B cell (primary cell): ENCODE results near the gene RC3H2. TPM values are rescaled to one million over a fixed set of nuclear protein-coding genes. Genes with fewer than 3 reads are reported as not detected.

Experiments
- ATAC-seq: fragments of 200-7000 bp; cut with Tn5 transposase; one replicate; pipeline ENCODE4 v1.10.0; 2021; ENCODE audit warnings: low read depth, mild to moderate bottlenecking, moderate number of reproducible peaks, moderate library complexity
- CTCF ChIA-PET: fragments of 350-600 bp; sonication (Branson Sonifier 250); formaldehyde crosslinking; loops from one replicate; lab custom pipeline; 2021; ENCODE audit warnings: antibody characterized with exemption, inconsistent platforms; lab: Charles Lee
- POLR2A ChIA-PET: fragments of 350-600 bp; sonication (Branson Sonifier 250); formaldehyde crosslinking; loops from one replicate; lab custom pipeline; 2021; ENCODE audit warnings: antibody characterized with exemption; lab: Charles Lee
- DNase-seq: peaks from one replicate; pipeline ENCODE4 v3.0.0; 2013
- H2AFZ ChIP-seq: 2 replicates; pipeline ENCODE4 v1.6.1; 2012; ENCODE audit warnings: mild to moderate bottlenecking, low read depth, low read length; ENCODE audit not compliant: insufficient read depth, poor library complexity, severe bottlenecking
- H3K27ac ChIP-seq, 2 donors: 1 replicate in 1 of 2; 2 replicates in 1 of 2; pipeline ENCODE4 v1.5.1; 2012 to 2013; ENCODE audit warnings: low read length in 2 of 2, mild to moderate bottlenecking in 2 of 2, moderate library complexity in 1 of 2
- H3K27me3 ChIP-seq, 4 experiments: fragments of 200-600 bp in 1 of 4; sonication (generic) in 1 of 4; replicated peaks in 1 of 4; 1 replicate in 2 of 4; 2 replicates in 2 of 4; pipeline versions ENCODE4 v1.6.1 to v1.7.0; 2013 to 2016; ENCODE audit warnings: low read length in 3 of 4, mild to moderate bottlenecking in 2 of 4, mixed read lengths in 1 of 4, moderate library complexity in 1 of 4; ENCODE audit not compliant: insufficient read depth in 4 of 4, control insufficient read depth in 3 of 4; ENCODE audit errors: control extremely low read depth in 1 of 4
- H3K36me3 ChIP-seq, 2 experiments: replicated peaks in 1 of 2; 1 replicate in 1 of 2; 2 replicates in 1 of 2; pipeline versions ENCODE4 v1.6.1 to v1.7.1; 2013; ENCODE audit warnings: low read length in 1 of 2; ENCODE audit not compliant: insufficient read depth in 2 of 2, control insufficient read depth in 1 of 2; ENCODE audit errors: control extremely low read depth in 1 of 2, extremely low read depth in 1 of 2
- H3K4me1 ChIP-seq, 2 donors: fragments of 200-600 bp in 1 of 2; sonication (generic) in 1 of 2; 1 replicate in 1 of 2; 2 replicates in 1 of 2; pipeline versions ENCODE4 v1.5.1 to v1.6.1; 2013 to 2017; ENCODE audit warnings: low read length in 2 of 2; ENCODE audit not compliant: control insufficient read depth in 2 of 2, insufficient read depth in 2 of 2
- H3K4me2 ChIP-seq: replicated peaks from 2 replicates; pipeline ENCODE3; 2012; ENCODE audit warnings: mild to moderate bottlenecking, low read depth, low read length; ENCODE audit not compliant: poor library complexity, severe bottlenecking
- H3K4me3 ChIP-seq, 5 experiments: fragments of 200-600 bp in 1 of 5; sonication (generic) in 1 of 5; 1 replicate in 3 of 5; 2 replicates in 2 of 5; pipeline versions ENCODE4 v1.5.1 to v1.7.0; 2011 to 2016; ENCODE audit warnings: low read length in 4 of 5, mild to moderate bottlenecking in 4 of 5, low read depth in 2 of 5, control low read depth in 1 of 5, moderate library complexity in 1 of 5; ENCODE audit not compliant: insufficient read depth in 1 of 5; ENCODE audit errors: control extremely low read depth in 1 of 5, extremely low read depth in 1 of 5
- H3K79me2 ChIP-seq: fragments of 200-600 bp; sonication (generic); one replicate; pipeline ENCODE4 v1.6.0; 2016; ENCODE audit warnings: low read length; ENCODE audit not compliant: control insufficient read depth, insufficient read depth
- H3K9ac ChIP-seq: fragments of 200-600 bp; sonication (generic); 2 replicates; pipeline ENCODE4 v1.6.1; 2017; ENCODE audit warnings: mild to moderate bottlenecking, low read length, moderate library complexity
- H3K9me3 ChIP-seq, 3 donors: one replicate each; pipeline versions ENCODE4 v1.6.1 to v1.7.1; 2013; ENCODE audit warnings: low read length in 2 of 3; ENCODE audit not compliant: control insufficient read depth in 2 of 3, insufficient read depth in 1 of 3; ENCODE audit errors: control extremely low read depth in 1 of 3
- H4K20me1 ChIP-seq: 2 replicates; pipeline ENCODE4 v1.6.0; 2012; ENCODE audit warnings: mild to moderate bottlenecking, low read length; ENCODE audit not compliant: insufficient read depth, control insufficient read depth, poor library complexity, severe bottlenecking
- H3K27ac Mint-ChIP-seq: one replicate; pipeline ENCODE4 v1.8.0; 2021; ENCODE audit warnings: mixed read lengths
- H3K27me3 Mint-ChIP-seq: one replicate; pipeline ENCODE4 v1.8.0; 2021; ENCODE audit warnings: mixed read lengths
- H3K4me1 Mint-ChIP-seq: one replicate; pipeline ENCODE4 v1.8.0; 2021; ENCODE audit warnings: mixed read lengths
- H3K4me3 Mint-ChIP-seq: one replicate; pipeline ENCODE4 v1.8.0; 2021; ENCODE audit warnings: mixed read lengths
- H3K9me3 Mint-ChIP-seq: one replicate; pipeline ENCODE4 v1.8.0; 2022; ENCODE audit warnings: mixed read lengths; ENCODE audit not compliant: insufficient read depth
- EZH2 ChIP-seq: IDR thresholded peaks from 2 replicates; pipeline ENCODE4 v1.6.1; 2012; ENCODE audit warnings: borderline replicate concordance, low read depth, mild to moderate bottlenecking, moderate library complexity, low read length; ENCODE audit not compliant: insufficient read depth, poor library complexity, severe bottlenecking
- WGBS: methylation state at CpG from one replicate; pipeline ENCODE4 v1.1.5; 2013; ENCODE audit warnings: missing lambda C conversion rate; ENCODE audit not compliant: insufficient coverage; 5-methylcytosine and 5-hydroxymethylcytosine counted together
- intact Hi-C: fragments of 100-400 bp; cut with micrococcal nuclease; formaldehyde crosslinking; loops from one replicate; pipeline ENCODE4 v1.10.0; 2022
- polyA plus RNA-seq: library from polyadenylated mRNA; depleted of rRNA; stranded (reverse); fragments of >200 nt; gene quantifications from 2 replicates; pipeline ENCODE4 v1.2.3, GENCODE V29; 2012
- total RNA-seq, 2 donors: library from RNA; stranded (reverse); fragments of 120-200 nt in 1 of 2; gene quantifications; 1 replicate in 1 of 2; 2 replicates in 1 of 2; pipeline versions ENCODE4 v1.2.3 to v1.2.4, GENCODE V29; 2013 to 2022
- TF ChIP-seq, protein P1 (sequence below): fragments of 200-600 bp; IDR thresholded peaks from one replicate; pipeline ENCODE4 v1.8.0; 2022; ENCODE audit warnings: antibody characterized with exemption, mild to moderate bottlenecking

The RC3H2 gene
- total and polyA plus RNA-seq, 2 donors (not counting 1 experiment from before 2014, with no cell fraction given), result 17.2 to 74.4 TPM

DNA sequence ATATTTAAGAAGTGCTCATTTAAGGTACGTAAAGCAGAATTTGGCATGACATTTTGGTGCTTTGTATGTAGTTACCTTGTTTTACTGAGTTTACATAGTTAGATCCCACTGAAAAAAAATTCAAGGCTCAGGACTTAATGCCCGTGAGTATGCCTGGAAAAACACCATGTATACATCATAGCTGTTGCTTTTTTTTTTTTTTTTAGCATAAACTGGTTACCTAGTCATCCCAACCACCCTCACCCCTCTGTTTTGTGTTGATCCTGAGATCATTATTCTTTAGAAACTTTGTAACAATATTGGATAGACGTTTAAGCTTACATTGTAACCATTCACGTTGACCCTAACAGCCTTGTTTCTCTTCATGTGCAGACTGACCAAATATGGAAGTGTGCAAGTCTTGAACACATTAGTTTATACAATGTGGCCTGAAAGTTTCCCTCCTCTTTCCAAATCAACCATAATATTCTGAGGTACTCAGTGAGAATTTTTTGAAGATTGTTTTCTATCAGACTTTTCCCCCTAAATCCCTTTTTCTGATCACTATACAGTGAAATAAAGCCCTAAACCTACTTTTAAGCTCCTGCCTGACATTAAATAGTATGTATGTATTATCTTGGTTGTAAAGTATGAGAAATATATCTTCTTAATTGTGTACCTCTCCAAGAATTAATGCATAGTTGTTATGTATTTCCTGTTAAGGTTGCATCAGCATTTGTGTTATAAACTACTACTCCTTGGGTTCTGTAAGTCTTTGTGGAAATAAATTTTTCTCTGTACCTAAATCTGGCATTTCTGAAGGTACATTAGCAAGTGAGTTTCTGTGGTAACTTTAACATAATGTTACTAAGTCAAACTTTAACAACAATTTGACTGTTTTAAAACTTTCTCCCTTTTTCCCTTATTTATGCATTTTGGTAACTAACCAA is 40.1 kb upstream of the RC3H2 start:
- H3K4me1 Mint-ChIP-seq, result peaks cover 47% of the 10 kb centered on the region
- no peak overlapping the region for H2AFZ ChIP-seq

More for the DNA sequence above, 40.1 kb upstream of the RC3H2 start:
- Histone ChIP-seq H3K27ac (no peak overlapping the region), H3K4me2 (no peak overlapping the region), H4K20me1 (peaks cover 58% of the 10 kb centered on the region), H3K79me2 (peaks cover 95% of the 10 kb centered on the region), H3K4me1 (peaks cover 15% of the 10 kb centered on the region in 2 donors), H3K9ac (no peak overlapping the region), H3K4me3 (no peak overlapping the region), H3K36me3 (no peaks in the 10 kb centered on the region), H3K27me3 (no peaks in the 10 kb centered on the region), H3K9me3 (no peaks in the 10 kb centered on the region)
- ChIA-PET CTCF (no interaction called here), POLR2A (interaction anchor here (0.6 kb wide), 1 partner anchor 33 kb away, joined by 3 read pairs; no protein-coding TSS in a partner anchor)
- ATAC-seq, result no peak
- intact Hi-C loops, result loop anchor here (10.0 kb wide), 1 partner anchor 680 kb away; the partner anchor contains the start of genes MRRF and RBM18
- DNase-seq, result no peak
- WGBS, result 100% methylated on average over 1 of the region's 4 CpGs
- Mint-ChIP-seq H3K27me3 (no peaks in the 10 kb centered on the region), H3K4me3 (no peak overlapping the region), H3K9me3 (no peaks in the 10 kb centered on the region), H3K27ac (no peak overlapping the region)
- TF ChIP-seq EZH2, result no peak
- TF ChIP-seq, protein P1, sequence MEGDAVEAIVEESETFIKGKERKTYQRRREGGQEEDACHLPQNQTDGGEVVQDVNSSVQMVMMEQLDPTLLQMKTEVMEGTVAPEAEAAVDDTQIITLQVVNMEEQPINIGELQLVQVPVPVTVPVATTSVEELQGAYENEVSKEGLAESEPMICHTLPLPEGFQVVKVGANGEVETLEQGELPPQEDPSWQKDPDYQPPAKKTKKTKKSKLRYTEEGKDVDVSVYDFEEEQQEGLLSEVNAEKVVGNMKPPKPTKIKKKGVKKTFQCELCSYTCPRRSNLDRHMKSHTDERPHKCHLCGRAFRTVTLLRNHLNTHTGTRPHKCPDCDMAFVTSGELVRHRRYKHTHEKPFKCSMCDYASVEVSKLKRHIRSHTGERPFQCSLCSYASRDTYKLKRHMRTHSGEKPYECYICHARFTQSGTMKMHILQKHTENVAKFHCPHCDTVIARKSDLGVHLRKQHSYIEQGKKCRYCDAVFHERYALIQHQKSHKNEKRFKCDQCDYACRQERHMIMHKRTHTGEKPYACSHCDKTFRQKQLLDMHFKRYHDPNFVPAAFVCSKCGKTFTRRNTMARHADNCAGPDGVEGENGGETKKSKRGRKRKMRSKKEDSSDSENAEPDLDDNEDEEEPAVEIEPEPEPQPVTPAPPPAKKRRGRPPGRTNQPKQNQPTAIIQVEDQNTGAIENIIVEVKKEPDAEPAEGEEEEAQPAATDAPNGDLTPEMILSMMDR, result no peak
